ENCODE data around the gene GARNL3.

Gene GARNL3

DNA sequence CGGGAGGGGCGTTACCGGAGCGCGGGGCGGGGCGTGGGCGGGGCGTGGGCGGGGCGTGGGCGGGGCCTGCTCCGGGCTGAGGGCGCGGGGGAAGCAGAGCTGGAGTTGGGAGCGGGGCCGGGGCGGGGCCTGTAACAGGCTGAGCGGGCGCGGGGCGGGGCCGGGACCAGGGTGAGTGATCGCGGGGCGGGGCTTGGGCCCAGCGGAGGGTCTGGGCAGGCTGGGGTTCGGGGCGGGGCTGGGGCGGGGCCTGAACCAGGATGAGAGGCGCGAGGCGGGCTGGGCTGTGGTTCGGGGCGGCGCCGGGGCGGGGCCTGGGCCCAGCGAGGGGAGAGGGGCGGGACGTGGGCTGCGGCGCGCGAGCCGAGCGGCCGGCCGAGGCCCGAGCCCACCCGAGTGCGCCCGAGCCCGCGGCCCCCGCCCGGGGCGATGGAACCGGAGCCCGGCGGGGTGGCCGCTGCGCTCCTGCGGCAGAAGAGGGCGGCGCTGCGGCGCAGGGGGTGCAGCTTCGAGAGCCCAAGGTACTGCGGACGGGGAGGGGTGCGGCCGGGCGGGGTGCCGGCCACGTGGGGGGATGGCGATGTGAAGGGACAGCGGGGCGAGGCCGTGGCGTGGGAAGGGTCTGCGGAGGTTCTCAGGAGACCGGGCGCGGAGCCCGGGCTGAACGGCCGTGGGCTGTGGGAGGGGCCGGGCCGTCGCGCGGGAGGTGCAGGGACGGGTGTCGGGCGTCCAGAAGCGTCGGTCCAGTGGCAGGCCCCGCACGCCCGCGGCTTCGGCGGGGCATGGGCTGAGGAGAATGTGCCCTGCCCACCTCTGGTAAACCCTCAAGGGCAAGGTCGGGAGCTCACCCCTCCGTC is 39.5 kb upstream of the GARNL3 start:
- H3K4me3 ChIP-seq (ENCODE audit: low read length, poor library complexity, severe bottlenecking) = no peak overlapping the region
- no peaks in the 10 kb centered on the region for H3K27me3 ChIP-seq (ENCODE audit: insufficient read depth, low read length, poor library complexity, severe bottlenecking)
- no peaks in the 10 kb centered on the region for H3K79me2 ChIP-seq (ENCODE audit: insufficient read depth, low read length)
- H3K4me1 ChIP-seq (ENCODE audit: insufficient read depth, low read length, poor library complexity, severe bottlenecking) = peaks cover 15% of the 10 kb centered on the region
- no peaks in the 10 kb centered on the region for H4K20me1 ChIP-seq (ENCODE audit: insufficient read depth, low read length, poor library complexity, severe bottlenecking)
- no peak for TF ChIP-seq EZH2phosphoT487 (IDR thresholded peaks at IDR 0.05; ENCODE audit: borderline replicate concordance)
- TF ChIP-seq, protein P1, sequence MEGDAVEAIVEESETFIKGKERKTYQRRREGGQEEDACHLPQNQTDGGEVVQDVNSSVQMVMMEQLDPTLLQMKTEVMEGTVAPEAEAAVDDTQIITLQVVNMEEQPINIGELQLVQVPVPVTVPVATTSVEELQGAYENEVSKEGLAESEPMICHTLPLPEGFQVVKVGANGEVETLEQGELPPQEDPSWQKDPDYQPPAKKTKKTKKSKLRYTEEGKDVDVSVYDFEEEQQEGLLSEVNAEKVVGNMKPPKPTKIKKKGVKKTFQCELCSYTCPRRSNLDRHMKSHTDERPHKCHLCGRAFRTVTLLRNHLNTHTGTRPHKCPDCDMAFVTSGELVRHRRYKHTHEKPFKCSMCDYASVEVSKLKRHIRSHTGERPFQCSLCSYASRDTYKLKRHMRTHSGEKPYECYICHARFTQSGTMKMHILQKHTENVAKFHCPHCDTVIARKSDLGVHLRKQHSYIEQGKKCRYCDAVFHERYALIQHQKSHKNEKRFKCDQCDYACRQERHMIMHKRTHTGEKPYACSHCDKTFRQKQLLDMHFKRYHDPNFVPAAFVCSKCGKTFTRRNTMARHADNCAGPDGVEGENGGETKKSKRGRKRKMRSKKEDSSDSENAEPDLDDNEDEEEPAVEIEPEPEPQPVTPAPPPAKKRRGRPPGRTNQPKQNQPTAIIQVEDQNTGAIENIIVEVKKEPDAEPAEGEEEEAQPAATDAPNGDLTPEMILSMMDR (conservative IDR thresholded peaks at IDR 0.05; ENCODE audit: low read length) = no peak
- no peaks in the 10 kb centered on the region for H3F3A ChIP-seq (ENCODE audit: low read depth)
- H2AFZ ChIP-seq (ENCODE audit: low read length) = no peak overlapping the region
- H3K9me2 ChIP-seq (replicated peaks; ENCODE audit: low read depth, low read length) = no peaks in the 10 kb centered on the region
- H3K9ac ChIP-seq (ENCODE audit: low read depth, low read length, poor library complexity, severe bottlenecking) = no peak overlapping the region
- no peaks in the 10 kb centered on the region for H3K36me3 ChIP-seq (ENCODE audit: insufficient read depth, low read length)
- no peaks in the 10 kb centered on the region for H3K9me3 ChIP-seq (ENCODE audit: insufficient read depth, low read depth, low read length)
- no peak overlapping the region for H3K4me2 ChIP-seq (ENCODE audit: low read depth, low read length, poor library complexity, severe bottlenecking)

DNA sequence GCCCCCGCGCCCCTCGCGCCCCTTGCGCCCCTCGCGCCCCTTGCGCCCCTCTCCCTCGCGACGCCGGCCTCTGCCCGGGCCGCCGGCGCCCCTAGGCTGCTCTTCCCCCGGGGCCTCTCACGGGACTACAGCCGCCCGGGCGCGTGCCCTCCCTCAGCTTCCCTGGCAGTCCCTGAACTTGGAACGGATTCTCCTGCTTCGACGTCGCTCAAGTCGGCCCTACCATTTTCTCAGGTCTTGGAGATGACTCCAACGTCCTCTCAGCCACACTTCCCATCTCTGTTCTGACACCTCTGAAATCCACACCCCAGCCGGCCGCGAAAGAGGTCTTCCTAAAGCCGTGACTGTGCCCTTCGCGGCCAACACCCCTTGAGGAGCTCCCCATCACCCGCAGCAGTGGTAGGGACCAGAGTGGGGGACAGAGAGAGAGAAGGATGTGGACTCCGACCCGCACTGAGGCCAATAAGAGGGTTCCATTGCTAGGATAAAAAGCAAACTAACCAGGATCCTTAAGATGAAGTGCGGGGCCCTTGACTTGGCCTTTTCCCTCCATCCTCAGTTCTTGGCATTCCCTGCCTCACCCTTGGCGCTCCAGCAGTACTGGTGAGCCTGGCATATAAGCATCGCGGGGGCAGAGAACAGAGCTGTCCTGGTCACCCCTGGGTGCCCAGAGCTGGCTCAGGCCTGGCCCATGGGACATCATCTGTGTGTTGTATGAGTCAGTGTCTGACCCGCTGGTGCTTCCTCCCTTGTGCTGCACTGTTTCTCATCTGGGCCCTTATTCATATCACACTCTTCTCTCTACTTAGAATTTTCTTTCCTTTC is 38.6 kb upstream of the GARNL3 start:
- Histone ChIP-seq H3K4me3 (ENCODE audit: low read length, poor library complexity, severe bottlenecking) (no peak overlapping the region), H4K20me1 (ENCODE audit: insufficient read depth, low read length, poor library complexity, severe bottlenecking) (no peaks in the 10 kb centered on the region), H3K36me3 (ENCODE audit: insufficient read depth, low read length) (no peaks in the 10 kb centered on the region), H3K9ac (ENCODE audit: low read depth, low read length, poor library complexity, severe bottlenecking) (no peak overlapping the region), H3K9me3 (ENCODE audit: insufficient read depth, low read depth, low read length) (no peaks in the 10 kb centered on the region), H3F3A (ENCODE audit: low read depth) (no peaks in the 10 kb centered on the region), H3K4me2 (ENCODE audit: low read depth, low read length, poor library complexity, severe bottlenecking) (no peak overlapping the region), H3K27me3 (ENCODE audit: insufficient read depth, low read length, poor library complexity, severe bottlenecking) (no peaks in the 10 kb centered on the region), H2AFZ (ENCODE audit: low read length) (no peak overlapping the region), H3K4me1 (ENCODE audit: insufficient read depth, low read length, poor library complexity, severe bottlenecking) (peaks cover 15% of the 10 kb centered on the region), H3K79me2 (ENCODE audit: insufficient read depth, low read length) (no peaks in the 10 kb centered on the region), H3K9me2 (replicated peaks; ENCODE audit: low read depth, low read length) (no peaks in the 10 kb centered on the region)
- TF ChIP-seq, protein P1 (conservative IDR thresholded peaks at IDR 0.05; ENCODE audit: low read length) = no peak
- TF ChIP-seq EZH2phosphoT487 (IDR thresholded peaks at IDR 0.05; ENCODE audit: borderline replicate concordance) = no peak

DNA sequence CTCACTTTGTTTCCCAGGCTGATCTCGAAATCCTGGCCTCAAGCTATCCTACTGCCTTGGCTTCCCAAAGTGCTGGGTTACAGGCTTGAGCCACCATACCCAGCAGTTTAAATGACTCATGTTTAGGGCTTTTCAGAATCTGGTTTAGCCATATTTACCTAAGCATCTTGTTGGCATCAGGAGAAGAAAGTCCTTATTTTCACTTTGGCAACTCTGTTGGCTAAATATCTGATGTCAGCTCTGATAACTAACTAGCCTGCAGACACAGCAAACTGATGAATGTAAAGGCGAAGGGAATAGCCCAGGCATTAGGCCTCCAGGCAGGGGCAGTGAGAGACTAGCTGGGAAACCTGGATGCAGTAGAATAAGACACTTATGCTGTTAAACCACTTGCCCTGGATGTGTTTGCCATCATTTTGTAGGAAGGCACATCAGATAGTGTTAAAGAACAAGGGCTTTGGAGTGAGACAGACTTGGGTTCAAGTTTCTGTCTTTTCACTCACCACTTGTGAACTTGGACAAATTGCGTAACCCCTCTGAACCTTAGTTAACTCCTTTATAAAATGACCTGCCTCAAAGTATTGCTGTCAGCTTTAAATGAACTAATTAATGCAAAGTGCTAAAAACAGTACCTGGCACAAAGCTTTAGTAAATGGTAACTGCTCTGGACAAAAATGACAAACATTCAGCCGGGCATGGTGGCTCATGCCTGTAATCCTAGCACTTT is 34.7 kb upstream of the GARNL3 start:
- no peaks in the 10 kb centered on the region for H3K36me3 ChIP-seq (ENCODE audit: insufficient read depth, low read length)
- H3K4me1 ChIP-seq (ENCODE audit: insufficient read depth, low read length, poor library complexity, severe bottlenecking) = no peaks in the 10 kb centered on the region
- no peaks in the 10 kb centered on the region for H3K9me3 ChIP-seq (ENCODE audit: insufficient read depth, low read depth, low read length)
- H3F3A ChIP-seq (ENCODE audit: low read depth) = no peaks in the 10 kb centered on the region
- H4K20me1 ChIP-seq (ENCODE audit: insufficient read depth, low read length, poor library complexity, severe bottlenecking) = no peaks in the 10 kb centered on the region
- H3K27me3 ChIP-seq (ENCODE audit: insufficient read depth, low read length, poor library complexity, severe bottlenecking) = no peaks in the 10 kb centered on the region
- no peak overlapping the region for H3K9ac ChIP-seq (ENCODE audit: low read depth, low read length, poor library complexity, severe bottlenecking)
- no peaks in the 10 kb centered on the region for H3K79me2 ChIP-seq (ENCODE audit: insufficient read depth, low read length)
- no peaks in the 10 kb centered on the region for H3K9me2 ChIP-seq (replicated peaks; ENCODE audit: low read depth, low read length)
- no peak for TF ChIP-seq EZH2phosphoT487 (IDR thresholded peaks at IDR 0.05; ENCODE audit: borderline replicate concordance)
- TF ChIP-seq, protein P1 (conservative IDR thresholded peaks at IDR 0.05; ENCODE audit: low read length) = no peak
- H3K4me3 ChIP-seq (ENCODE audit: low read length, poor library complexity, severe bottlenecking) = no peak overlapping the region
- no peak overlapping the region for H2AFZ ChIP-seq (ENCODE audit: low read length)
- no peak overlapping the region for H3K4me2 ChIP-seq (ENCODE audit: low read depth, low read length, poor library complexity, severe bottlenecking)

Data from Loucy (cell line).